NCI-H510A treated with DMSO at 0.1 percent for 48 hours (cell line): ENCODE results near the gene ZBTB4.
"Not testable (repeated sequence)": the region's sequence is repeated elsewhere in the genome, so short reads cannot be mapped to it uniquely, and the experiment has no call there.

Source experiments
- DNase-seq: peaks from one replicate; lab custom pipeline; 2025; lab: John Stamatoyannopoulos, UW

The ZBTB4 gene

DNA sequence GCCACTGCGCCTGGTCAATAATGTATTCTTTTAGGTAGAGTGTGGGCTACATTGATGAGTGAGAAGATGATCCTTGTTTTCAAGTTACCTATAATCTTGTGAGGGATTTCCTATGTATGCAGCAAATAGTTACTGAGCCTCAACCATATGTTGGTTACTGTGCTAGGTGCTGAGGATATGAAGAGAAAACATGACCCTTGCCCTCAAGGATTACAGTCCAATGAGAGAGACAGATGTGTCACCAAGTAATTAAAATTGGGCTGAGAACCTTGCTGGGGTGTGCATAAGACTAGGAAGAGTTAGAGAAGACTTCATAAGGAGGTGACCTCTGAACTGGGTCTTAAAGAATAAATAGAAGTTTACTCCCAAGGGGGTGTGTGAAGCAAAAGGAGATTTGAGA, 12.2 kb upstream of the ZBTB4 start:
- no peak for DNase-seq

DNA sequence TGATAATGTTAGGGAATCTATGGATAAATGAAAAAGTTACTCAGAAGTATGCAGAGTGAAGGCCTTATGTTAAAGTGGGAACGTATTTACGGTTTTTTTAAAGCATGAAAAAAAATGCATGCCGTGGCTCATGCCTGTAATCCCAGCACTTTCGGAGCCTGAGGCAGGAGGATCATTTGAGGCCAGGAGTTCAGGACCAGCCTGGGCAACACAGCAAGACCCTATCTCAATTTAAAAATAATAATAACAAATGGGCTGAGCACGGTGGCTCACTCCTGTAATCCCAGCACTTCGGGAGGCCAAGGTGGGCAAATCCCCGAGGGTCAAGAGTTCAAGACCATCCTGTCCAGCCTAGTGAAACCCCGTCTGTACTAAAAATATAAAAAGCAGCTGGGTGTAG, 10.7 kb upstream of the ZBTB4 start:
- DNase-seq: no peak

DNA sequence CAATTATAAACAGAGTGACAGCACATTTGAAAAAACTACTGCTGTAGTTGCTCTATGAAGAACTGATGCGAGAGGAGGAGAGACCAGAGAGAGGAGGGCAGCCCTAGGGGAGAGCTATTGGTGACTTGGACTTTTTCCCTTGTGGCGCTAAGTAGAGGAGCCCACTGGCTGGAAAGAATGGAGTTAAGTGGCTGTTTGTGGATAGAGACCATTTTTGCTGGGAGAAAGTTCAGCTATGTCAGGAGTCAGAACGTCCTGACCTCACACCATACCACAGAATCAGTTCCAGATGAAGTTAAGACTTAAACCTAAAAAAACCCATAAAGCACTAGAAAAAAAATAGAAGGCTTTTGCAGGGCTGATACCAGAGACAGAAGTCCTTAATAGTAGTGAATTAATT, 6.8 kb upstream of the ZBTB4 start:
- no peak for DNase-seq

DNA sequence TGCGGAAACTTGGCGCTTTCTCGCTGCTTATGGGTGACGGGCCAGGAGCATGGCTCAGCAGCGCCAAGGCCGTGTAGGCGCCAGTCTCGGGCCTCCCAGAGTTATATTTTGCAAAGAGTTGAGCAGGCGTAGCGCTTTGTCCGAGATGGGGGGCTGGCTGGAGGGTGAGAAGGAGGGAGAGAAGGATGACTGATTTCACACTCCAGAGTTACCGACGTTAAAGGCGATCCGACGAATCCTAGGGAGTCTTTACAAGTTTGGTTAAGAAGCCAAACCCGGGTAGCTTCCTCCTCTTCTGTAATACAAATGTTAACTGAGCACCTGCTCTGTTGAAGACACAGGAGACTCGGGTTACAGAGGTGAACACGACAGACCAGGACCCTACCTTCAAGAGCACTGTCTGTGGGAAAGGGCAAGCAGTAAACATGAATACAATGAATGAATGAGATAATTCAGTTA, 5.5 kb upstream of the ZBTB4 start:
- DNase-seq: no peak

DNA sequence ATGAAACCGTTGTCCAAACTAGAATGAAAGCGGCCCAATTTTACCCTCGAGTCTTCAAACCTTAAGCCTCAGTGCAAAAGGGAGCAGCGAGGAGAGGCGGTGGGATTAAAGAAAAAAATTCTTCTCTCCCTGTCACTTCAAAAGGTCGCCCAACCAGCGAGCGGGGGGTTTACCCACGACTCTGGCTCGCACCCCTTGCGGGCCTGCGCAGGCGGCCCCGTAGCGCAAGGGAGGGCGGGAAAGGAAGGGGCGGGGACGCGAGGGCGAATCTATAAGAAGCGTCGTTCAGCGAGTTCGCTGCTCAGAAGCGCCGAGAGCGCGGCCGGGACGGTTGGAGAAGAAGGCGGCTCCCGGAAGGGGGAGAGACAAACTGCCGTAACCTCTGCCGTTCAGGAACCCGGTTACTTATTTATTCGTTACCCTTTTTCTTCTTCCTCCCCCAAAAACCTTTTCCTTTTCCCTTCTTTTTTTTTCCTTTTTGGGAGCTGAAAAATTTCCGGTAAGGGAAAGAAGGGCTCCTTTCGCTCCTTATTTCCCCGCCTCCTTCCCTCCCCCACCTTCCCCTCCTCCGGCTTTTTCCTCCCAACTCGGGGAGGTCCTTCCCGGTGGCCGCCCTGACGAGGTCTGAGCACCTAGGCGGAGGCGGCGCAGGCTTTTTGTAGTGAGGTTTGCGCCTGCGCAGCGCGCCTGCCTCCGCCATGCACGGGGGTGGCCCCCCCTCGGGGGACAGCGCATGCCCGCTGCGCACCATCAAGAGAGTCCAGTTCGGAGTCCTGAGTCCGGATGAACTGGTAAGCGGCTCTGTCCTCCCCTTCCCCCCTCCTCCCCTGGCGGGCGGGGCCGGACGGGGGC, 4.9 kb upstream of the ZBTB4 start, which contains the start of gene POLR2A:
TSS of gene POLR2A (plus strand) at position 300 of the 852 bp plus-strand sequence.
- DNase-seq: peak; percentile 97

DNA sequence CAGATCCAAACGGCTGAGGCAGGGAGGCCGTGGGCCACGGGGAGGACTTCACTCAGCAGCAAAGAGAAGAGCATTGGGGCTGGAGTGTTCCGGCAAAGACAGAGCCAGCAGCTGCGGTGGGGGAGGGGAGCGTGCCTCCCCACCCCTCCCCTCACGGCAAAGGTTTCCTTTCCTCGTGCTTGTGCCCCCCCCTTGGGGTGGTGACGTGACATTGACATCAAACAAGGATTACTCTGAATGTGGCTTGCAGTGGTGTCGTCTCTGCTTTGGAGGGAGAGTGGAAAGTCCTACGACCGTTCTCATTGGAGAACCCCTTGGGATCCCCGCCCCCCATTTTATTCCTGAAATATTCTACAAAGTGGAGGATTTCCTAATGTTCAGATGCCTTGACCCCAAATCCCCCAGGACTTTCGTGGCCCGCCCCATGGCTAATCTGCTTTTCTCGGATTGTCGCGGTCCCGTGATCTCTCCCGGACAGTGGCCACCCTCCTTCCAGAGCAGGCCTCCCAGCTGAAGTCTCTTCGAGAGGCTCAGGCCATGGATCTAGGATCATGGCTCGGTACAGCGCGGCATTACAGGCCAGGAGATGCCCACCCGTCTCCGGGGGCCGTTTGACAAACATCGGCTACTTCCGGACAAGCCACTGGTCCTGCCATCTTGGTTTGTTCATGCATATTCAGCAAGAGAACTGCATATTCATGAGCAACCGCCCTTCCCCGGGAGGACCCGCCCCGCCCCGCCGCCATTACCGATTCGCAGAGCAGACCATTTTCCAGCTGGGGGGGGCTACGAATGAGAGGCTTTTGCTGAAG, 4.0 kb upstream of the ZBTB4 start:
- DNase-seq: peak; percentile 97

DNA sequence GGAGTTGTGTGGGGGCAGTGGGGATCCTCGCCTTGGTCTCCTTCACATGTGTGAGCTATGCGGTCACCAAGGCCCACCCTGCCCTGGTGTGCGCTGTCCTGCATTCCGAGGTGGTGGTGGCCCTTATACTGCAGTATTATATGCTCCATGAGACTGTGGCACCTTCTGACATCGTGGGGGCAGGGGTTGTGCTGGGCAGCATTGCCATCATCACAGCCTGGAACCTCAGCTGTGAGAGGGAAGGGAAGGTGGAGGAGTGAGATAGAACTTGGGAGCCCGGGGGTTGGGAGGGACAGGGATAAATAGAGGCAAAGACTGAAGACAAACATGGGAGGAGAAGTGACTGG, 3.3 kb upstream of the ZBTB4 start:
- not testable (repeated sequence) for DNase-seq

DNA sequence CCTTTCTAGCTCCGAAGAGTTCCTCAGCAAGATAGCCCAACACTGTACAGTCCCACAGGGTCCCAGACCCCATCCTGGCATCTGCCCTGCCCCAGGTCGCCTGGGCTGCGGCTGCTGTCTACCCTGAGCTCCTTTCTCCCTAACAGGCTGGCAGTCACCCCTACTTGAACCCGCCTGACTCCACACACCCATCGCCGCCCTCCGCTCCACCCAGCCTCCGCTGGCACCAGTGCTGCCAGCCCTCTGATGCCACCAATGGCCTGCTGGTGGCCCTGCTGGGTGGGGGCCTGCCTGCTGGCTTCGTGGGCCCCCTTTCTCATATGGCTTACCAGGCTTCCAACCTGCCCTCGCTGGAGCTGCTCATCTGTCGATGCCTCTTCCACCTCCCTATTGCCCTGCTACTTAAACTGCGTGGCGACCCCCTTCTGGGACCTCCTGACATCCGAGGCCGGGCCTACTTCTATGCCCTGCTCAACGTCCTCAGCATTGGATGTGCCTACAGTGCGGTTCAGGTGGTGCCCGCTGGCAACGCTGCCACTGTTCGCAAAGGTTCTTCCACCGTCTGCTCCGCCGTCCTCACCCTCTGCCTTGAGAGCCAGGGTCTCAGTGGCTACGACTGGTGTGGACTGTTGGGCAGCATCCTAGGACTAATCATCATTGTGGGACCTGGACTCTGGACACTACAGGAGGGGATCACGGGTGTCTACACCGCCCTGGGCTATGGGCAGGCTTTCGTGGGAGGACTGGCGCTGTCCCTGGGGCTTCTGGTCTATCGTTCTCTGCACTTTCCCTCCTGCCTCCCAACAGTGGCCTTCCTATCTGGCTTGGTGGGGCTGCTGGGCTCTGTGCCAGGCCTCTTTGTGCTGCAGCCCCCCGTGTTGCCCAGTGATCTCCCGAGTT, 2.7 kb upstream of the ZBTB4 start:
- not testable (repeated sequence) for DNase-seq

DNA sequence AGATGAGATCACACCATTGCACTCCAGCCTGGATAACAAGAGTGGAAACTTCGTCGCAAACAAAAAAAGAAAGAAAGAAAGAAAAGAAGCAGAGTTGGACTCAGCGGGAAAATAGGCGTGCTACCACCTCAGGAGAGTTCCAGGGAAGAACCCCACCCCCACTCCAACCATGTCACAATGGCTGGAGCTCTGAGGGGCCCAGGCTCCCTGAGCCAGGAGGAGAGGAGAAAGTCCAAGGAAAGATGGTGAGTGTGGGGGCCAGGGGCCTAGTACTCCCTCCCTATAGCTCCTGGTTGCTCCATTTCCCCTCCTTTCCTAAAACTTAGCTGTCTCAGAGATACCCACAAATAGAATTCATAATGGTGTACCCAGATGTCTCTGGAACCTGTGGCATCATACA, 1.8 kb upstream of the ZBTB4 start, which contains the start of gene SLC35G6:
TSS of gene SLC35G6 (plus strand) at position 172 of the 400 bp plus-strand sequence. CDS start at position 243, 71 bp downstream.
- DNase-seq: not testable (repeated sequence)

DNA sequence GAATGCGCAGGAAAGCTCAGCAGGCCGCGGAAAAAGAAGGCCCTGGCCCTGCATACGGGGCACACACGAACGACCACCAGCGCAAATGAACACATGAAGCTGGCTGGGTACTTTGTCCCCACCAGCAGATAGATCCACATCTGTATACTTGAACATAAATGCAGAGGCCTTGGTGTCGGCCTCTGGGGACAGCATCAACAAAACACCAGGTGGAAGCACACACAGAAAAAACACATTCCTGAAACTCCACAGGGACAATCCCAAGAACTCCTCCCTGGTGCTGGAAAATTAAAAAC, 606 bp upstream of the ZBTB4 start:
- DNase-seq: no peak

DNA sequence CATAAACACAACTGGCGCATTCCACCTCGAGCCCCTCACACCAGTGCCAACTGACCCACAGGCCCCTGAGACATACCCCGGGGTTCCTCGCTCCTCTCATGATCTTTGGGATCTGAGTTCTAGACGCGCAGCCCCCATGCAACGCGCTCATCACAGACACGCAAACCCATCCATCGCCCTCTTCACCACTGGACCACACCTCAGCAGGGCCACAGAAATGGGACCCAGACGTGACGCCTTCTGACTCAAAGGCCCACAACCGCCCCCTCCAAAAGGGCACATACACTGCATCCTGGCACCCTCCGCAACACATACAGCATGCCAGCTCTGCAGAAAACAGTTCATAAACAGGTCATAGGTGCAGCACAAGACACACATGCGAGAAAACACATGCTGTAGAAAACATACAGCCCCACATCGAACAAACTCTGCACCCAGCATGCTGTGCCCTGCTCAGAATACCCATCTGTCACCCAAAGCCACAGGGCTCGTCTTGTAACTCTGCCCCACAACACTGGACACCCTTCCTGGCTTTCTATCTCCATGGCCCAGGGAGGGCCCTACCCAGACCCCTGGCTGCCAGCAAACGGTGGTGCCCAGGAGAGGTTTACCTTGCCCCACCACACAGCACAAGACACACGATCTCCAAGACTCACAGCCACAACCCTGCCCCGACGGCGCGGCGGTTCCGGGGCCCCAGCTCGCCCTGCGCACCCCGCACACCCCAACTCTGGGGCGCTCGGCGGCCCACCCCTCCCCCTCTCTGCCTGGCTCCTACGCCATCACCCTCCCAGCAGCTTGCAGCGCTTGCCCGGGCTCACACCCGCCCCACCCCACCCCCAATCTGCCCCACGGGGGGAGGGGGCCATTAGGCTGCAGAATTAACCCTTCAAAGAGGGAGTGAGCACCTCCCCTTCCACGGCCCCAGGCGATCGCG, 887 bp downstream of the ZBTB4 start:
- DNase-seq: no peak

DNA sequence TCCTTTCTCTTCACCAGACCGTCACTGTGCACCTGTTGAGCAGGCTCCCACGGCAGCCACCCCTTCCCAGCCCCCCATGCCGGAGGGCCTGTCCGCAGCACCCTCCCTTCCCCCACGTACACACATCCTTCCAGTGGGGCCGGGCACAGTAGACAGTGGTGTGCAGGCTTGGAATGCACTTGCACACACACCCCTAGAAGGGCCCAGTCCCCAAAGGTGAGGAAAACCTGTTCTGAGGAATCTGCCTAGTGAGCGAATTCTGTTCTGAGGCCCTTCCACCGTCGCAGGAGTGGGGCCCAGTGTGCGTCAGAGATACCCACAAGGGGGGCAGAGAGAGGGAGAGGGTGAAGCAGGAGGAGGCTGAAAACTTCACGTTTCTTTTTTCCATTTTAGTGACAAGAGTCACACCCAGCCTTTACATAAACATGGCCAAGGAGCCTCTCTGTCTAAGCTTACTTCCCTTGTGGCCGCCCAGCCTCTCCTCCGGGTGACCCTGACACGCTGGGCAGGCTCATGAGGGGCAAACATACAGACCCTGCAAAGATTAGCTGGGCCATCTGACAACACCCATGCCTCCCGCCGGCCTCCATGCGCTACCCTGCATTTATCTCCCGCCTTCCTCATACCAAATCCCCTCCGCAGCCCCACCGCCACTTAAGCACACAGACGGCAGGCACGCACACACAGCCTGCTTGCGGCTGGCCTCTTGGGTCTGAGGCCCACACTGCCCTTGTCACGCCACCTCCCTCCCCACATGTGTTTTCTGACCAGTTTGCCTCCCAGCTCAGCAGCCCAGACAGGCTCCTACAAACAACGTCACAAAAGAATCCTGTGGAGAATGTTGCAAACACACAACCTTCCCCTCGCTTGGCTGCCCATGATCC, 1.8 kb downstream of the ZBTB4 start:
- no peak for DNase-seq

DNA sequence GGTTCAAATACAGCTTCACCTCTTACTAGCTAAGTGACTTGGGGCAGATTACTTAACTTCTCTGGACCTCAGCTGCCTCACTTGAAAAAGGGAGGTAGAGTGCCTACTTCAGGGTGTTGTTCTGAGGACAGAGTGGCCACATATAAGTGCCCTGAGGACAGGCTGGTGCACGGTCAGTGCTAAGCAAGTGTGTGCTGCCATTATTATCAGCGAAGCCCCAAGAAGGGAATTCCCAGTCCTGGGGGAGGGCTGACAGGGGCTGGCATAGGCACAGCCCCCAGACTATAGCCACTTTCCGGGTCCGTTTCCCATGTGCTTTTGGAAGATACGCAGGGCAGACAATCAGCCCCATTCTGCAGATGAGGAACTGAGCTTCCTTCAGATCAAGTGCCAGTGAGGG, 2.5 kb downstream of the ZBTB4 start:
- DNase-seq: no peak

DNA sequence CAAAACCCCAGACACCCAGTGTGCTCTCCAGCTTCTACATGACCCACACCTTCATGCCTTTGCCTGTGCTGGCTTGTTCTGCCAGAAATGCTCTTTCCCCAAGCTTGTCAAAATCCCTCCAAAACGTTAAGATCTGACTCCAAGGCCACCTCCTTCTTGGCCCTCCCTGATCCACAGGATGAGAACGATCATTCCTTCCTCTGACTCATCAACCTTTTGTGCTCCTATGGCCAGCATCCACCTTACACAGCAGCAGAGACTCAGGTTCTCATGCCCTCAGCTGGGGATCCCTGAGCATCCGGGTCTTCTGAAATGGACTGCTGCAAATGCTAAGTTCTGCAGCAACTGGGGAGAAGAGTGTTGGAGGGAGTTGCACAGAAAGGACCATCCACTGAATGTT, 2.9 kb downstream of the ZBTB4 start:
- DNase-seq: no peak

DNA sequence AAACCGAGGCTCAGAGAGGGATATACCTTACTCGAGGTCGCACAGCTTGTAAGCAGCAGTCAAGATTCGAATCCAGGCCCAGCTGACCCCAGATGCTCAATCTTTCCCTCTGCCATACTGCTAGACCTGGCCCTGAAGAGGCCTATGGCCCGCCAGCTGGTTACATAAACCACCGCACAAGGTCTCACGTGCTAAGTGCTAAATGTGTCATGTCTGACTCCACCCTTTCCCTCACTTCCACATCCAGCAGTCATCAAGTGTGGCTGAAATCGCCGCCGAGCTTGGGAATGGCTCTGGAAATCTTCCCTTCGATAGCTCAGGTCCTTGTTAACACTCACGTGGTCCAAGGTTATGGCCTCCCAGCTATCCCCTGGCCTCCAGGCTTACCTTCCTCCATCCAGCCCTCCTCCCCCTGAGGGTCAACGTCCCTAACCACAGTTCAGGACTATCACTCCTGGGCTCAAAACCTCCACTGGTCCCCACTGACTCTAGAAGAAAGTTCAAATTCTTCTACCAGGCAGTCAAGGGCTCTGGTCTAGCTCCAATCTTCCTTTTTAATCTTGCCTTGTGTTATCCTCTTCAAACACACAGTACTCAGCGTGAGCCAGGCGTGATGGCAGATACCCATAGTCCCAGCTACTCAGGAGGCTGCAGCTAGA, 3.5 kb downstream of the ZBTB4 start:
- DNase-seq: no peak

DNA sequence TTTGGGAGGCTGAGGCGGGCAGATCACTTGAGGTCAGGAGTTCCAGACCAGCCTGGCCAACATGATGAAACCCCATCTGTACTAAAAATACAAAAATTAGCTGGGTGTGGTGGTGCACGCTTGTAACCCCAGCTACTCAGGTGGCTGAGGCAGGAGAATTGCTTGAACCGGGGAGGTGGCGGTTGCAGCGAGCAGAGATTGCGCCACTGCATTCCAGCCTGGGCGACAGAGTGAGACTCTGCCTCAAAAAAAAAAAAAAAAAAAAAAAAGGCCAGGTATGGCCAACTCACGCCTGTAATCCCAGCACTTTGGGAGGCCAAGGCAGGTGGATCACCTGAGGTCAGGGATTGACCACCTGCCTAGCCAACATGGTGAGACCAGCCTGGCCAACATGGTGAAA, 4.7 kb downstream of the ZBTB4 start:
- not testable (repeated sequence) for DNase-seq

DNA sequence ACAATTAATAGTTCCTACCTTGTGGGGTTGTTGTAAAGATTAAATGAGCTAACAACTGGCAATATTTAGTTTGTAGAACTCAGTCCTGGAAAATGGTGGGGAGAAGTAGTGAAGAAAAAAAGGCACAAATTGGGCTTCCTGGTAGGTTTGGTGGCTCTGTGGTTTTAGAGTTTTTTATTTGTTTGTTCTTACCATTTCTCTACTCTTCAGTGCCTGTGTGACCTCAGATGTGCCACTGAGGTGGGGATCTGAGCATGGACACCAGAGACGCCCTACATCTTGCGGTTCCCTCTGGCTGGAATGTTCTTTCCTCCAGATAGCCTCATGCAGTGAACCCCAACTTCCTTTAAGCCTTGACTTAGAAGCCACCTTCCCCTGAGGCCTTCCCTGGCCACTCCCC, 7.7 kb downstream of the ZBTB4 start:
- no peak for DNase-seq

DNA sequence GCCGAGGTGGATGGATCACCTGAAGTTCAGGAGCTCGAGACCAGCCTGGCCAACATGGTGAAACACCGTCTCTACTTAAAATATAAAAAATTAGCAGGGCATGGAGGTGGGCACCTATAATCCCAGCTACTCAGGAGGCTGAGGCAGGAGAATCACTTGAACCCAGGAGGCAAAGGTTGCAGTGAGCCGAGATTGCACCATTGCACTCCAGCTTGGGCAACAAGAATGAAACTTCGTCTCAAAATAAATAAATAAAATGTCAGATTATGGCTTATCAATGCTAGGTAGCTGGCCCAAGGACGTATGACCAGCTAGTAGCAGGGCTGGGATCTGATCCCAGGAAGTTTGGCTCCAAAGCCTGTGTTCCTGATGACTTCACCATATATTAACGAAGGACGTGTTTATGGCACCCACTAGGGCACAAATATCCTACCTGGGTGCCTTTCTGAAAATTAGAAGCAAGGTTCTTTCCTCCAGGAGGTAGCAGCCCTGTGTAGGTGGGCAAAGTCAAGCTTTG, 8.9 kb downstream of the ZBTB4 start:
- DNase-seq: not testable (repeated sequence)

DNA sequence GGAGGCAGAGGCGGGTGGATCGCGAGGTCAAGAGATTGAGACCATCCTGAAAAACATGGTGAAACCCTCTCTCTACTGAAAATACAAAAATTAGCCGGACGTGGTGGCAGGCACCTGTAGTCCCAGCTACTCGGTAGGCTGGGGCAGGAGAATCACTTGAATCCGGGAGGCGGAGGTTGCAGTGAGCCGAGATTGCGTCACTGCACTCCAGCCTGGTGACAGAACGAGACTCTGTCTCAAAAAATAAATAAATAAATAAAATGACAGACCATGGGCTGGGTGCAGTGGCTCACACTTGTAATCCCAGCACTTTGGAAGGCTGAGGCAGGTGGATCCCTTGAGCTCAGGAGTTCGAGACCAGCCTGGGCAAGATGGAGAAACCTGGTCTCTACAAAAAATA, 9.6 kb downstream of the ZBTB4 start:
- DNase-seq: not testable (repeated sequence)
